Measurements from ENCODE around the gene DAB2IP. TPM values are rescaled to one million over a fixed set of nuclear protein-coding genes. Genes with fewer than 3 reads are reported as not detected.

Gene DAB2IP
- total RNA-seq, 1 experiment from 2014 or later: 56.3 TPM

- no TSS peak for BruUV-seq (replicated peaks)
- H3K36me3 Mint-ChIP-seq (ENCODE audit: insufficient read depth, unreplicated experiment): peaks cover 9% of the 10 kb centered on the region
- no peaks in the 10 kb centered on the region for H3K9me3 Mint-ChIP-seq (ENCODE audit: low read depth, unreplicated experiment)
- CTCF ChIA-PET: interaction anchor here (0.6 to 1.2 kb wide), 2 partner anchors 42 to 146 kb away, joined by 3 to 5 read pairs; no protein-coding TSS in a partner anchor
- no peak for DNase-seq
- no peak for TF ChIP-seq CTCF (IDR thresholded peaks at IDR 0.05; ENCODE audit: unreplicated experiment)
- no peak overlapping the region for H3K27ac Mint-ChIP-seq (ENCODE audit: unreplicated experiment)
- H3K4me1 Mint-ChIP-seq (ENCODE audit: low read depth, unreplicated experiment): peaks cover 18% of the 10 kb centered on the region
- no peak overlapping the region for H3K4me3 Mint-ChIP-seq (ENCODE audit: low read depth, unreplicated experiment)
- intact Hi-C loops (cut with micrococcal nuclease; ENCODE audit: unreplicated experiment): no loop called here
- H3K27me3 Mint-ChIP-seq (ENCODE audit: unreplicated experiment): no peaks in the 10 kb centered on the region
These were observed 41.9 kb downstream of the DAB2IP start for GRCh38 chr9:121693388-121693670.

GRCh38 chr9:121694001-121694400 is 42.6 kb downstream of the DAB2IP start:
- BruUV-seq (replicated peaks): no TSS peak
- no peak for DNase-seq
- CTCF ChIA-PET: interaction anchor here (0.6 kb wide), 2 partner anchors 16 to 470 kb away, joined by 3 to 4 read pairs; no protein-coding TSS in a partner anchor
- no peaks in the 10 kb centered on the region for H3K9me3 Mint-ChIP-seq (ENCODE audit: low read depth, unreplicated experiment)
- peaks cover 18% of the 10 kb centered on the region for H3K4me1 Mint-ChIP-seq (ENCODE audit: low read depth, unreplicated experiment)
- H3K36me3 Mint-ChIP-seq (ENCODE audit: insufficient read depth, unreplicated experiment): peaks cover 9% of the 10 kb centered on the region
- no peak for TF ChIP-seq CTCF (IDR thresholded peaks at IDR 0.05; ENCODE audit: unreplicated experiment)
- H3K27me3 Mint-ChIP-seq (ENCODE audit: unreplicated experiment): no peaks in the 10 kb centered on the region
- H3K27ac Mint-ChIP-seq (ENCODE audit: unreplicated experiment): no peak overlapping the region
- intact Hi-C loops (cut with micrococcal nuclease; ENCODE audit: unreplicated experiment): no loop called here
- H3K4me3 Mint-ChIP-seq (ENCODE audit: low read depth, unreplicated experiment): no peak overlapping the region

- Mint-ChIP-seq H3K4me3 (ENCODE audit: low read depth, unreplicated experiment) (no peak overlapping the region), H3K27me3 (ENCODE audit: unreplicated experiment) (no peaks in the 10 kb centered on the region), H3K9me3 (ENCODE audit: low read depth, unreplicated experiment) (no peaks in the 10 kb centered on the region), H3K4me1 (ENCODE audit: low read depth, unreplicated experiment) (peaks cover 18% of the 10 kb centered on the region), H3K27ac (ENCODE audit: unreplicated experiment) (no peak overlapping the region), H3K36me3 (ENCODE audit: insufficient read depth, unreplicated experiment) (peaks cover 13% of the 10 kb centered on the region)
- TF ChIP-seq CTCF (IDR thresholded peaks at IDR 0.05; ENCODE audit: unreplicated experiment): no peak
- intact Hi-C loops (cut with micrococcal nuclease; ENCODE audit: unreplicated experiment): no loop called here
- CTCF ChIA-PET: interaction anchor here (0.6 kb wide), 1 partner anchor 470 kb away, joined by 4 read pairs; no protein-coding TSS in a partner anchor
- no TSS peak for BruUV-seq (replicated peaks)
- no peak for DNase-seq
These were observed 43.2 kb downstream of the DAB2IP start for GRCh38 chr9:121694600-121694999.

- intact Hi-C loops (cut with micrococcal nuclease; ENCODE audit: unreplicated experiment): no loop called here
- H3K4me1 Mint-ChIP-seq (ENCODE audit: low read depth, unreplicated experiment): peaks cover 20% of the 10 kb centered on the region
- CTCF ChIA-PET: interaction anchor here (0.7 to 1.0 kb wide), 2 partner anchors 139 to 647 kb away, joined by 3 read pairs; no protein-coding TSS in a partner anchor
- BruUV-seq (replicated peaks): no TSS peak
- no peak overlapping the region for H3K4me3 Mint-ChIP-seq (ENCODE audit: low read depth, unreplicated experiment)
- H3K27me3 Mint-ChIP-seq (ENCODE audit: unreplicated experiment): no peaks in the 10 kb centered on the region
- no peak overlapping the region for H3K27ac Mint-ChIP-seq (ENCODE audit: unreplicated experiment)
- peaks cover 26% of the 10 kb centered on the region for H3K36me3 Mint-ChIP-seq (ENCODE audit: insufficient read depth, unreplicated experiment)
- DNase-seq: no peak
- no peak for TF ChIP-seq CTCF (IDR thresholded peaks at IDR 0.05; ENCODE audit: unreplicated experiment)
- no peaks in the 10 kb centered on the region for H3K9me3 Mint-ChIP-seq (ENCODE audit: low read depth, unreplicated experiment)
These were observed 45.5 kb downstream of the DAB2IP start for GRCh38 chr9:121696930-121697329.

All from Calu3 (cell line).